Gastroesophageal sphincter (tissue), 4 donors: ENCODE results near the gene CERS1. TPM values are rescaled to one million over a fixed set of nuclear protein-coding genes. Genes with fewer than 3 reads are reported as not detected.
"Not testable (repeated sequence)": the region's sequence is repeated elsewhere in the genome, so short reads cannot be mapped to it uniquely, and the experiment has no call there.

Experiments used
- ATAC-seq: fragments of 150-250 bp; one replicate; pipeline ENCODE4 v1.9.1; 2016; ENCODE audit warnings: mild to moderate bottlenecking, moderate library complexity
- H3K27ac ChIP-seq, 4 donors: fragments of 200-600 bp; sonication (generic) in 3 of 4; 1 replicate in 3 of 4; 2 replicates in 1 of 4; pipeline ENCODE4 v1.5.1; 2016 to 2019
- H3K27me3 ChIP-seq: fragments of 200-600 bp; sonication (generic); one replicate; pipeline ENCODE4 v1.5.1; 2019
- H3K36me3 ChIP-seq, 2 donors: fragments of 200-600 bp; sonication (generic); one replicate each; pipeline ENCODE4 v1.5.1; 2019; ENCODE audit warnings: control low read depth in 1 of 2
- H3K4me1 ChIP-seq, 3 donors: fragments of 200-600 bp; sonication (generic); 1 replicate in 2 of 3; 2 replicates in 1 of 3; pipeline ENCODE4 v1.5.1; 2016 to 2019; ENCODE audit warnings: control low read depth in 2 of 3
- H3K4me3 ChIP-seq, 2 donors: fragments of 200-600 bp; sonication (generic); one replicate each; pipeline ENCODE4 v1.5.1; 2019; ENCODE audit warnings: mild to moderate bottlenecking in 1 of 2, moderate library complexity in 1 of 2
- H3K9me3 ChIP-seq, 3 donors: fragments of 200-600 bp; sonication (generic); one replicate each; pipeline ENCODE4 v1.5.1; 2017 to 2019; ENCODE audit warnings: control low read depth in 2 of 3
- EP300 ChIP-seq: sonication (generic); formaldehyde crosslinking; IDR thresholded peaks from one replicate; pipeline ENCODE4 v1.6.1; 2017; ENCODE audit warnings: antibody characterized with exemption, mild to moderate bottlenecking
- POLR2A ChIP-seq, 2 donors: fragments of 450-650 bp; IDR thresholded peaks; one replicate each; pipeline ENCODE4 v1.6.1; 2017; ENCODE audit warnings: antibody characterized with exemption in 2 of 2, mild to moderate bottlenecking in 2 of 2, moderate library complexity in 1 of 2
- POLR2AphosphoS5 ChIP-seq: sonication (generic); formaldehyde crosslinking; IDR thresholded peaks from one replicate; pipeline ENCODE4 v1.6.1; 2017; ENCODE audit warnings: antibody characterized with exemption
- WGBS, 2 donors: methylation state at CpG; one replicate each; pipeline ENCODE4 v1.1.5; 2018; ENCODE audit warnings: low coverage in 1 of 2; 5-methylcytosine and 5-hydroxymethylcytosine counted together
- total RNA-seq, 4 donors: library from RNA; depleted of rRNA; stranded (reverse); fragments of >200 nt; gene quantifications; one replicate each; pipeline ENCODE4 v1.1.0, GENCODE V29; 2016
- TF ChIP-seq, protein P1 (sequence below), 4 experiments: fragments of 200-600 bp in 2 of 4; fragments of 450-650 bp in 2 of 4; sonication (generic) in 1 of 4; IDR thresholded peaks; one replicate each; pipeline ENCODE4 v1.5.1; 2017 to 2019; ENCODE audit warnings: antibody characterized with exemption in 4 of 4, mild to moderate bottlenecking in 2 of 4, moderate library complexity in 2 of 4

CERS1 gene
- total RNA-seq, 4 donors from 2014 or later = 0.73 to 1.3 (median 0.81) TPM; not detected in 1

DNA sequence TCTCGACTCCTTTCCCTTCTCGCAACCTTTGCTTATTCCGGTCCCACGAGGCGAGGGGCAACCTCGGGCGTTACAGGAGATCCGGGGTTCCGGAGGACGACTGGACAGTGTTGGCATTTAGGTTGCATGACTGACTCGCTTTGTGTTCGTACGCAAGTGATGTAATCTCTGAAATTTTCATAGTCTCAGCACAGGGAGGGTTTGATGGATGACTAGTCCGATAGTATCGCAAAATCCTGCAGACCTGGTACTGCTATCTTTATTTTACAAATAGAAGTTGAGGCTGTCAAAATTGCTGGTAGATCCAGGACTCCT is 23.9 kb upstream of the CERS1 start:
- Histone ChIP-seq H3K36me3 (peaks cover 0 to 48% of the 10 kb centered on the region in 2 donors), H3K27ac (peak overlapping the region; percentile 24 to 93 (median 80)), H3K27me3 (no peaks in the 10 kb centered on the region), H3K4me3 (peak overlapping the region; percentile 60 to 94), H3K9me3 (no peaks in the 10 kb centered on the region), H3K4me1 (peaks cover 0 to 58% (median 20%) of the 10 kb centered on the region in 3 donors)
- ATAC-seq = no peak
- TF ChIP-seq POLR2A (IDR thresholded peaks at IDR 0.05) (no peak), EP300 (no peak), POLR2AphosphoS5 (no peak)
- TF ChIP-seq, protein P1, sequence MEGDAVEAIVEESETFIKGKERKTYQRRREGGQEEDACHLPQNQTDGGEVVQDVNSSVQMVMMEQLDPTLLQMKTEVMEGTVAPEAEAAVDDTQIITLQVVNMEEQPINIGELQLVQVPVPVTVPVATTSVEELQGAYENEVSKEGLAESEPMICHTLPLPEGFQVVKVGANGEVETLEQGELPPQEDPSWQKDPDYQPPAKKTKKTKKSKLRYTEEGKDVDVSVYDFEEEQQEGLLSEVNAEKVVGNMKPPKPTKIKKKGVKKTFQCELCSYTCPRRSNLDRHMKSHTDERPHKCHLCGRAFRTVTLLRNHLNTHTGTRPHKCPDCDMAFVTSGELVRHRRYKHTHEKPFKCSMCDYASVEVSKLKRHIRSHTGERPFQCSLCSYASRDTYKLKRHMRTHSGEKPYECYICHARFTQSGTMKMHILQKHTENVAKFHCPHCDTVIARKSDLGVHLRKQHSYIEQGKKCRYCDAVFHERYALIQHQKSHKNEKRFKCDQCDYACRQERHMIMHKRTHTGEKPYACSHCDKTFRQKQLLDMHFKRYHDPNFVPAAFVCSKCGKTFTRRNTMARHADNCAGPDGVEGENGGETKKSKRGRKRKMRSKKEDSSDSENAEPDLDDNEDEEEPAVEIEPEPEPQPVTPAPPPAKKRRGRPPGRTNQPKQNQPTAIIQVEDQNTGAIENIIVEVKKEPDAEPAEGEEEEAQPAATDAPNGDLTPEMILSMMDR (IDR thresholded peaks at IDR 0.05) = no peak
- 0% methylated on average over 4 to 14 of the region's 15 CpGs for WGBS, 2 donors

DNA sequence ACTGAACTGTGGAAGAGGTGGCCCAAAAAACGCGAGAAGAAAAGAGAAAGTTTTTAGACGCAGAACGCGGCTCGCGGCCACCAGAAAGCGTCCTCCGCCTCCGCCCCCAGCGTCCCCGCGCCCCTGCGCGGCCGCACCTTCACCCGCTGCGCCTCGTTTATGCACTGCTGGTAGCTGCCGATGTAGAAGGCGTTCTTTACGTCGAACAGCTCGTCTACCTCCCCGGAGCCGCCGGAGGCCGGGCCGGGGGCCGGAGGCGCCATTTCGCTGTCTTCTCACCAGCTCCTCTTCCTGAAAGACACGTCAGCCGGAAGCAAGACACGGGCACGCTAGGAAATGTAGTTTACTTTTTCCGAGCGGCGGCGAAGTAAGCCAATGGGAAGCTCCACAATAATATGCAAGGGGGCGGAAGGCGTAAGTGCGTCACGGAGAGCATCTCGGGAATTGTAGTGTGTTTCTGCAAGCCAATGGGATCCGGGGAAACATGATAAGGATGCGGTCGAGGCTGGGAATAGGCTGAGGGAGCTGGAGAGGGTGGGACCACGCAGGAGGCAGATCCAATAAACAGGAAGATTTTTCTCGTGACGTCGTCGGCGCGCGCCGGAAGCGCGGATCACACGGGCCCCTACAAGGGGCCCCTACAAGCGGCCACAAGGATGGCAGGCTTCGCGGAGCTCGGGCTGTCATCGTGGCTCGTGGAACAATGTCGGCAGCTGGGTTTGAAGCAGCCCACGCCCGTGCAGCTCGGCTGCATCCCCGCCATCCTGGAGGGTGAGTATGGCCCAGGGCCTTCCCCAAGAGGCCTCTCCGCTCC is 23.3 kb upstream of the CERS1 start, which contains the start of the genes COPE and DDX49:
TSS of gene COPE (minus strand) at position 302 of the 814 bp plus-strand sequence. CDS start at position 263, 39 bp downstream.
TSS of gene DDX49 (plus strand) at position 630 of the 814 bp plus-strand sequence. CDS start at position 657, 27 bp downstream.
- peak within 1 kb of the TSS; percentile 94 for H3K4me3 ChIP-seq
- H3K9me3 ChIP-seq = no peaks in the 10 kb centered on the region
- peaks cover 0 to 59% (median 20%) of the 10 kb centered on the region in 3 donors for H3K4me1 ChIP-seq
- no peaks in the 10 kb centered on the region for H3K27me3 ChIP-seq
- peak; percentile 87 for TF ChIP-seq POLR2AphosphoS5
- peak; percentile 74 to 84 for TF ChIP-seq POLR2A (IDR thresholded peaks at IDR 0.05)
- TF ChIP-seq EP300 = no peak
- TF ChIP-seq, protein P1 (IDR thresholded peaks at IDR 0.05) = peak in 2 of 4 experiments; percentile 19 to 28
- peak within 1 kb of the TSS; percentile 87 to 94 (median 92) for H3K27ac ChIP-seq
- WGBS, 2 donors = 0% methylated on average over 7 to 21 of the region's 72 CpGs
- H3K36me3 ChIP-seq = peaks cover 0 to 48% of the 10 kb centered on the region in 2 donors
- peak; percentile 100 for ATAC-seq

DNA sequence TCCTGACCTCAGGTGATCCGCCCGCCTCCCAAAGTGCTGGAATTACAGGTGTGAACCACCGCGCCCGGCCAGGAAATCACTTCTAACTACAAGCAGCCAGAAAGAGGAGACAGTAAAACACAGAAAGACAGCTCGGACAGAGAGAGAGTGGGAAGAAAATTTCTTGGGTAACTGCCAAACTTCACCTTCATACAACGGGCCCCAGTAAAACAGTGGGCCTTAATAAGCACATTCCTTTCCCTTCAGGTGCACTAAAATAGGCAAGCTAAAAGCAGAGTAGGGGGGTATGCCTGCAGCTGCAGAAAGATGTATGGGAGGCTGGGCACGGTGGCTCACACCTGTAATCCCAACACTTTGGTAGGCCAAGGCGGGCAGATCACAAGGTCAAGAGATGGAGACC is 21.6 kb upstream of the CERS1 start:
- not testable (repeated sequence) for ATAC-seq, H3K27ac ChIP-seq, H3K9me3 ChIP-seq, H3K27me3 ChIP-seq
- 40 to 71% methylated on average over 1 to 4 of the region's 9 CpGs for WGBS, 2 donors
- peaks cover 0 to 48% of the 10 kb centered on the region in 2 donors for H3K36me3 ChIP-seq
- peaks cover 0 to 59% (median 20%) of the 10 kb centered on the region in 3 donors for H3K4me1 ChIP-seq
- peak overlapping the region in 1 of 2 donors; percentile 94 for H3K4me3 ChIP-seq

DNA sequence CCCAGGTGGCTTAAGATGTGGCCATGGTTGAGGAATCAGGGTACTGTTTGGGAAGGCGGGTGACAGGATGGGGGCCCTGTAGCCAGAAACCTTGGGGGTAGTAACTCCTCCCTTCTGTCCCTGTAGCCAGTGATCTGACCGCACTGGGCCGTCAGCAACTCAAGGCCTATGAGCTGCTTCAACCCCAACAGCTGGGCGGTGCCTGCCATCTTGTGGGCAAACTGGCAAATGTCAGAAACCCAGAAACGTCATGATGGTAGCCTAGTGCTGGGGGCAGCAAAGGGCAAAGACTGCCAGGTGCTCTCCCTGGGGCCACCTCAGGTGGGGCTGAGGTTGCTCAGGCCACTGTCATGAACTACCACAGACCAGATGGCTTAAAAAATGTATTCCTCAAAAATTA is 19.7 kb upstream of the CERS1 start:
- Histone ChIP-seq H3K9me3 (no peaks in the 10 kb centered on the region), H3K4me3 (no peak overlapping the region), H3K36me3 (peaks cover 0 to 51% of the 10 kb centered on the region in 2 donors), H3K4me1 (peaks cover 0 to 45% (median 19%) of the 10 kb centered on the region in 3 donors), H3K27me3 (no peaks in the 10 kb centered on the region), H3K27ac (no peak overlapping the region)
- 67% methylated on average over 1 of the region's 5 CpGs; no CpG with 5 or more reads in 1 of the 2 donors for WGBS, 2 donors
- TF ChIP-seq EP300 (no peak), POLR2A (IDR thresholded peaks at IDR 0.05) (no peak), POLR2AphosphoS5 (no peak)
- TF ChIP-seq, protein P1 (IDR thresholded peaks at IDR 0.05) = peak in 1 of 4 experiments; percentile 11
- ATAC-seq = no peak

DNA sequence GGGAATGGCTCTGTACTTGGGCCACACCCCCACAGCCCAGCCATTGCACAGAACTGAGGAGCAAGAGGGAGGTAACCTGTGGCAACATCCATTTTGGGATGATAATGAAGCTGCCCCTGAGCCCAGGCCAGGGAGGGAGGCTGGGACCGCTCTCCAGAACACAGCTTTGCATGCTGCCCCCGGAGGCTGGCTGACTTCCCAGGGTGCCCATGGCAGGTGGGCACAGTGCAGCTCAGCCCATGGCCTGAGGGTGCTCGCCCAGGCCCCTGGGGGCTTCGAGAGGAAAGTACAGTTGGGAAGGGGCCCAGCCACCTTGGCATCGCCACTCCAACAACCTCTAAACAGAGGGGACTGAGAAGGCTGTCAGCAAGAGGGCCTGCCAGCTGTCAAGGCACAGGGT is 17.5 kb upstream of the CERS1 start:
- Histone ChIP-seq H3K4me1 (peaks cover 0 to 34% (median 10%) of the 10 kb centered on the region in 3 donors), H3K36me3 (peaks cover 0 to 73% of the 10 kb centered on the region in 2 donors), H3K4me3 (no peak overlapping the region), H3K27me3 (no peaks in the 10 kb centered on the region), H3K27ac (no peak overlapping the region), H3K9me3 (no peaks in the 10 kb centered on the region)
- no CpG with 5 or more reads among the region's 5 CpGs for WGBS, 2 donors
- no peak for ATAC-seq
- TF ChIP-seq, protein P1 (IDR thresholded peaks at IDR 0.05) = no peak
- TF ChIP-seq POLR2AphosphoS5 (no peak), EP300 (no peak), POLR2A (IDR thresholded peaks at IDR 0.05) (no peak)
